Stromal cell of bone marrow (primary cell): ENCODE measurements around the gene PAXX.
"Not testable (repeated sequence)": the region's sequence is repeated elsewhere in the genome, so short reads cannot be mapped to it uniquely, and the experiment has no call there.

Experiments used
- DNase-seq: peaks from one replicate; pipeline ENCODE4 v3.0.0-alpha.2; 2012; ENCODE audit warnings: low read depth

PAXX gene

GRCh38 chr9:137002646-137003041 lies 10.4 kb downstream of the PAXX start:
- no peak for DNase-seq

GRCh38 chr9:137004285-137004684 lies 12.1 kb downstream of the PAXX start:
- not testable (repeated sequence) for DNase-seq

- DNase-seq, result no peak
Measured at GRCh38 chr9:137006116-137007003, 14.1 kb downstream of the PAXX start.

GRCh38 chr9:137007108-137007815 lies 15.0 kb downstream of the PAXX start:
- DNase-seq, result no peak

- DNase-seq, result no peak
Measured at GRCh38 chr9:137007816-137008270, 15.6 kb downstream of the PAXX start.

GRCh38 chr9:137008312-137008711 lies 16.1 kb downstream of the PAXX start:
- DNase-seq, result no peak

GRCh38 chr9:137009217-137009616 lies 17.0 kb downstream of the PAXX start:
- no peak for DNase-seq

- DNase-seq, result no peak
Measured at GRCh38 chr9:137009938-137010732, 17.9 kb downstream of the PAXX start.

- no peak for DNase-seq
Measured at GRCh38 chr9:137011156-137011555, 18.9 kb downstream of the PAXX start.

GRCh38 chr9:137011907-137012675 lies 19.9 kb downstream of the PAXX start:
- DNase-seq, result no peak

- no peak for DNase-seq
Measured at GRCh38 chr9:137012694-137013570, 20.7 kb downstream of the PAXX start.

GRCh38 chr9:137013571-137013940 lies 21.3 kb downstream of the PAXX start:
- DNase-seq, result no peak

- DNase-seq, result no peak
Measured at GRCh38 chr9:137014166-137014565, 21.9 kb downstream of the PAXX start.

- DNase-seq, result no peak
Measured at GRCh38 chr9:137014776-137015539, 22.7 kb downstream of the PAXX start.

- no peak for DNase-seq
Measured at GRCh38 chr9:137015540-137015930, 23.3 kb downstream of the PAXX start.

- DNase-seq, result no peak
Measured at GRCh38 chr9:137015976-137016375, 23.8 kb downstream of the PAXX start.

GRCh38 chr9:137016436-137016835 lies 24.2 kb downstream of the PAXX start:
- no peak for DNase-seq

- DNase-seq, result no peak
Measured at GRCh38 chr9:137017071-137017470, 24.8 kb downstream of the PAXX start.

- no peak for DNase-seq
Measured at GRCh38 chr9:137017791-137018497, 25.7 kb downstream of the PAXX start.
